GM12864 (cell line): ENCODE results near the gene DHRS4.

Experiments
- DNase-seq: peaks from one replicate; pipeline ENCODE4 v3.0.0-alpha.2; 2011; ENCODE audit warnings: low read depth
- H3K4me3 ChIP-seq: 2 replicates; pipeline ENCODE4 v1.5.1; 2011; ENCODE audit warnings: mild to moderate bottlenecking, low read depth, low read length, control low read depth
- TF ChIP-seq, protein P1 (sequence below): IDR thresholded peaks from 2 replicates; pipeline ENCODE4 v1.5.1; 2011; ENCODE audit warnings: low read depth, mild to moderate bottlenecking, moderate library complexity, low read length, control low read depth, inconsistent platforms; ENCODE audit errors: missing control alignments

The DHRS4 gene

DNA sequence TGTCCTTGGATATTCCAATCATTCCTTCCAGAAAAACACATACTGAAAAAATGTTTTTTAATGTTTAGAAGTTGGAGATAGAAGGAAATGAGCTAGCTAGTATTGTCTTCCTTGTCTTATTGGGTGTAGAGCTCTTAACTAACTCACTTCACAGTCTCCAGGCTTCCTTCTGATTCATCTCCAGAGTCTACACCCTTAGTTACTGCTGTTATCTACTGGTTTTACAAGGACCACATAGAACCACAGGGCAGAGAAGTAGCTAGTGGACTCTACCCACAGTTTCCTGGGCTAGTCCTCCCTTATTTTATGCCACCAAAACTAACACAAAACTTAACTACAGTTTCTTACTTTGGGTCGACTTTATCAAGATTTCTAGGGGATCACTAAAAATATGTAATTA is 31.0 kb upstream of the DHRS4 start:
- DNase-seq: no peak
- H3K4me3 ChIP-seq: no peak overlapping the region
- TF ChIP-seq, protein P1, sequence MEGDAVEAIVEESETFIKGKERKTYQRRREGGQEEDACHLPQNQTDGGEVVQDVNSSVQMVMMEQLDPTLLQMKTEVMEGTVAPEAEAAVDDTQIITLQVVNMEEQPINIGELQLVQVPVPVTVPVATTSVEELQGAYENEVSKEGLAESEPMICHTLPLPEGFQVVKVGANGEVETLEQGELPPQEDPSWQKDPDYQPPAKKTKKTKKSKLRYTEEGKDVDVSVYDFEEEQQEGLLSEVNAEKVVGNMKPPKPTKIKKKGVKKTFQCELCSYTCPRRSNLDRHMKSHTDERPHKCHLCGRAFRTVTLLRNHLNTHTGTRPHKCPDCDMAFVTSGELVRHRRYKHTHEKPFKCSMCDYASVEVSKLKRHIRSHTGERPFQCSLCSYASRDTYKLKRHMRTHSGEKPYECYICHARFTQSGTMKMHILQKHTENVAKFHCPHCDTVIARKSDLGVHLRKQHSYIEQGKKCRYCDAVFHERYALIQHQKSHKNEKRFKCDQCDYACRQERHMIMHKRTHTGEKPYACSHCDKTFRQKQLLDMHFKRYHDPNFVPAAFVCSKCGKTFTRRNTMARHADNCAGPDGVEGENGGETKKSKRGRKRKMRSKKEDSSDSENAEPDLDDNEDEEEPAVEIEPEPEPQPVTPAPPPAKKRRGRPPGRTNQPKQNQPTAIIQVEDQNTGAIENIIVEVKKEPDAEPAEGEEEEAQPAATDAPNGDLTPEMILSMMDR: no peak

DNA sequence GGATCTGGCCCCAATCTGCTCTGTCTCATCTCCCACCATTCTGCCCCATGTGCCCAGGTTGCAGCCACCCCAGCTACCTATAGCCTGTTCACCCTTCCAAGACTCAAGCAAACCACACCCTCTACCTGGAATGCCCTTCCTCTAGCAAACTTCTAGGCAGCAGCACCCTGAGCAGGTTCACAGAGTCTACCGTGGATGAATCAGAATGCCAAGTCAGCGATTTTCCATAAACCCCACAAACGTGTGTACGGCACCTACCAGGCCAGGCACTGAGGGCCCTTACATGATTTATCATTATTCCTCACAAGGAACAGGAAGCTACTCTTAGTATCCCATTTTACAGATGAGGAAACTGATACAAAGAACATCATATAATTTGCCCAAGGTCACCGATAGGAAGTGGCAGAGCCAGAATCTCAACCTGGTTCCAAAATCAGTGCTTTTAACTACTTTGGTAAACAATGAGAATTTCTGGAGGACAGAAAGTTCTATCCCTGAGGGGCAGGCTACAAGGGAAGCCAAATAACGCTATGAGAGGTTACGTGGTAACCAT is 28.0 kb upstream of the DHRS4 start:
- DNase-seq: no peak
- TF ChIP-seq, protein P1: no peak
- no peak overlapping the region for H3K4me3 ChIP-seq

DNA sequence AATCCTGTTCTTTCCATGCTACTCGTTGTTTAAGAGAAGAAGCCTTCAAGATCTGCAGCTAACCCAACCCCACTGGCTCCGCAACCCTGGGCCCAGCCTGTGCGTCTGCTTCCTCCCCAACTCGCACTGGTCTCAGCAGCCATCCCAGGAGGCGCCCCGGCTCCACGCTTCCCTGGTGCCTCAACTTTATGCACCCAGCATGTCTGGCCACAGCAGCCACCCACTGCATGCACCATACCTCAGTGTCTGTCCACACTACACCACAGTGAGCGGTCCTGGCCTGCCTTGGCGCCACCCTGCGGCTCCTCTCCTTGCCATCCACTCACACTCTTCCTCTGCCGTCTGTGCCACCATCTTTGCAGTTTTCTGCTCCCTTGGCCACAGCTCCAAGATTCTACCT is 27.0 kb upstream of the DHRS4 start:
- no peak for DNase-seq
- H3K4me3 ChIP-seq: no peak overlapping the region
- TF ChIP-seq, protein P1: no peak

DNA sequence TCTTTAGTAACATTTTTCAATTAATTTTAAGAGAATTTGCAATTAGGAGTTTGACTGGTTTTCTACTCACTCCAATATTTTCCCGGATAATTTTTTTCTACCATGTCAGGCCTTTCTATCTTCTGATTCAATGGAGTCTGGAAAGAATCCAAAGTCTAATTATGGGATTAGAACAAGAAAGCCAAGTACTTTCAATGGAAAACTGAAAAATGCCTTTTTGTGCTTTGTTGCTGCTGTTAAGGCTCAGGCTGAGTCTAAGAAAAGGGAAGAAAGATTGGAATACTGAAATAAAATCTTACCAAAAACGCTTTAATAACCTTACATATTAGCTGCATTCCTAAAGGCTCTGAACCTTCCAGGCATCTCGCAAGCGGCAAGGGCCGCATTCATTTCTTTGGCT is 24.4 kb upstream of the DHRS4 start:
- no peak for DNase-seq
- TF ChIP-seq, protein P1: no peak
- H3K4me3 ChIP-seq: no peak overlapping the region

DNA sequence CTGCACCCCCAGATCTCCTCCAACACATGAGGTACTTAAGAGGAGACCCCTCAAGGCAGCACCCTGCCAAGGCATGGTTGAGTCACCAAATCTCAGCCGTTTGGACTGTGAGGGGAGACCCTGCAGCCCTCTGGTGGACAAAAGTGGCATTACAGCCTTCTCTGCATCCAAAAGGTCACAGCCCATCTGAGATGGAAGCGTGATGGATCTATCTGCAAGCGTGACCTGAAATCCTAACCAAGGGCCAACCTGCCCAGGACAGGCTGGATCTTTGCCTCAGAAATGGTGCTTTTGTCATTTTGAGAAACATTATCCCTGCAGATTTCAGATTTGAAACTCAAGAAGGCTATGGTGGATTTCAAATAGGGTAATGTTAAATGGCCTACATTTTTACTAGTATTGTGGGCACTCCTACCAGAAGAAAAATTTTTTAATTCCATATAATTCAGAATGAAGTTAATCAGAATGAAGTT is 23.7 kb upstream of the DHRS4 start:
- H3K4me3 ChIP-seq: no peak overlapping the region
- peak; percentile 41 for DNase-seq
- TF ChIP-seq, protein P1: peak; percentile 98

DNA sequence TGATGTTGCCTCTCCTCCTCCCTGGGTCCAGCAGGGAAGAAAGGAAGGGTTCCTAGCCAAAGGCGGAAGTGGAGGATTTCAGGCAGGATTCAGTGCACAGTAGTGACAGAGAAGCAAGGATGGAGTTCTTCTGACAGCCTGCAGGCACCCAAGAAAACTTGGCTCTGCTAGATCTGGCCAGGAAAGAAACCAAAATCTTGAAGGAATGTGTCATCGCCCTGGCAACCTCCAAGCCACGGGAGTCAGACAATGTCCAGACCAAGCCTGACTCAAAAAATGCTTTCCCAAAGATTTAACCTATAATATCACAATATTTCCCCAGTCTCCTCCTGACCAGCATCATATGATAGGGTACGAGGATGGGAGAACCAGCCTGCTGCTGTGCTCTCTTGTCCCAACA is 22.8 kb upstream of the DHRS4 start:
- TF ChIP-seq, protein P1: no peak
- DNase-seq: no peak
- no peak overlapping the region for H3K4me3 ChIP-seq

DNA sequence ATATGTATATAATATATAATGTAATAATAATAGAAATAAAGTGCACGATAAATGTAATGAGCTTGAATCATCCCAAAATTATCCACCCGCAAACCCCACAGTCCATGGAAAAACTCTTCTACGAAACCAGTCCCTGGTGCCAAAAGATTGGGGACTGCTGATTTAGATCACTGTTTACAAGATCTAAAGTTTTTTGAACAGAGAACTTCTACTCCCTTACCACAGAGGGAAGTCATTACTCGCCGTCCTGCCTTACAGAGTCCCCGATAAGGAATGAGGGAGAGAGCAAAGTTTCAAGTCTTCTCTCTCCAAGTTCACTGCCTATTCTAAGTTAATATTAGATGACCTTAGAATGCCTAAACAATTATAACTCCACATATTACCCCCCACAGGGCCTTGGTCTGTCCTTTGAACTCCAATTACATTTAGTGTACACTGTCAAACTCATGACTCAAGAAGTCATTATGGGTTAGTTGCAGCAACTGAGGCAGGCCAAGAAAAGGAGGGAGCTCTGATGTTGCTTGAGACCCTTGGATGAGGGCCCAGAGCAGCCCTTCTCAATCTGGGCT is 21.8 kb upstream of the DHRS4 start:
- no peak for DNase-seq
- H3K4me3 ChIP-seq: no peak overlapping the region
- TF ChIP-seq, protein P1: no peak
